A172 (cell line): ENCODE results near the gene PKN3. TPM values are rescaled to one million over a fixed set of nuclear protein-coding genes. Genes with fewer than 3 reads are reported as not detected.
A peak's percentile ranks its signal among the peaks of the same experiment; 100 is the strongest.

ENCODE experiments used
- DNase-seq: peaks from one replicate; pipeline ENCODE4 v3.0.0-alpha.2; 2015; ENCODE audit warnings: low spot score
- total RNA-seq: library from RNA; depleted of rRNA; stranded (reverse); fragments of >200 nt; shearing (Covaris generic); gene quantifications from 2 replicates; pipeline ENCODE4 v1.2.3, GENCODE V29; 2014; rRNA removed

The PKN3 gene
- 16.6 and 18.1 TPM in 2 replicates for total RNA-seq

DNA sequence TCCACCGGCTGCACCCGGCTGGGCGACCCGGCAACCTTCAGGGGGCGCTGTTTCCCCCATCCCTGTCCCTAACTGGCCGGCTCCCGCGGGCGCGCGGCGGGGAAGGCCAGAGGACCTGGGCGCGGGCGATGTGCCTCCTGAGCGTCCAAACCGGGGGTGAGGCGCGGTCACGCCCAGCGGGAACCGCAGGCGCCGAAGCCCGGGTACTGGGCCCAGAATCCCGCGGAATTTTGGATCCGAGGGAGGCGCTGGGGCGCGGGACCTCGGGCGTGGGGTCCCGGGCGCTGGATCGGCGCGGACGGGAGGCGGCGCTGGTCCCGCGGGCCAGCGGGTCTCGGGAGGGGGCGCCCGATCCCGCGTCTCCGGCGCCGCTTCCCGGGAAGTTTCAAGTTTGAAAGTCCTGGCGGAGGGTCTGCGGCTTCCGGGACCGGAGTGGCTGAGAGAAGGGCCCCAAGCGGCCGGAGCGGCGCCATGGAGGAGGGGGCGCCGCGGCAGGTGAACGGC lies at the start of gene PKN3:
Gene PKN3 (plus strand): TSS at position 59 of the 504 bp plus-strand sequence. CDS start 413 bp downstream, at position 472.
- DNase-seq = peak; percentile 82

DNA sequence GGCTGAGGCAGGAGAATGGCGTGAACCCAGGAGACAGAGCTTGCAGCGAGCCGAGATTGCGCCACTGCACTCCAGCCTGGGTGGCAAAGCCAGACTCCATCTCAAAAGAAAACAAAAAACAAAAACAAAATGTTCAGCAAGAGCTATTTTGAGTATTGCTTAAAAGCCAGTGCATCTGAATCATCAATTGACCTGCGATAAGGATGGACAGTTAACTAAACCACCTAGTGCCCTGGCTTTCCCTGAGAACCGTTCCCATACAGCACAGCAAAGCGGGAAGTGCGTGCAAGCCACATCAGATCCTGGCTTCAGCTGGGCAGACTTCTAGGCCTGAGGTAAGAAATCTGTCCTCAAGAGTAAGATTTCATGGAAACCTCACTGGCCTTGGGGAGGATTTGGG lies 48.4 kb upstream of the PKN3 start:
- no peak for DNase-seq

DNA sequence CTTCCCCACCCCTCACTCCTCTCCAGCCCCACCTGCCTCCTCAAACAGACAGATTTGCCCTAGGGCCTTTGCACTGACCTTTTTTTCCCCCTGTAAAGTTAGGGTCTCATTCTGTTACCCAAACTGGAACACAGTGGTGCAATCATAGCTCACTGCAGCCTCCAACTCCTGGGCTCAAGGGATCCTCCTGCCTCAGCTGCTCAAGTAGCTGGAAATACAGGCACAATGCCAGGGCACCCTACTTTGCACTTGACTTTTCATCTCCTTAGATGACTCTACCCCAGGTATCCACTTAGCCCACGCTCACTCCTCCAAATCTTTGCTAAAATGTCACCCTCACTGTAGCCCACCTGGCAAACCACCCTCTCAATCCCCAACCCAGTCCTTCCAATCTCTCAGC lies 47.8 kb upstream of the PKN3 start:
- DNase-seq = no peak

DNA sequence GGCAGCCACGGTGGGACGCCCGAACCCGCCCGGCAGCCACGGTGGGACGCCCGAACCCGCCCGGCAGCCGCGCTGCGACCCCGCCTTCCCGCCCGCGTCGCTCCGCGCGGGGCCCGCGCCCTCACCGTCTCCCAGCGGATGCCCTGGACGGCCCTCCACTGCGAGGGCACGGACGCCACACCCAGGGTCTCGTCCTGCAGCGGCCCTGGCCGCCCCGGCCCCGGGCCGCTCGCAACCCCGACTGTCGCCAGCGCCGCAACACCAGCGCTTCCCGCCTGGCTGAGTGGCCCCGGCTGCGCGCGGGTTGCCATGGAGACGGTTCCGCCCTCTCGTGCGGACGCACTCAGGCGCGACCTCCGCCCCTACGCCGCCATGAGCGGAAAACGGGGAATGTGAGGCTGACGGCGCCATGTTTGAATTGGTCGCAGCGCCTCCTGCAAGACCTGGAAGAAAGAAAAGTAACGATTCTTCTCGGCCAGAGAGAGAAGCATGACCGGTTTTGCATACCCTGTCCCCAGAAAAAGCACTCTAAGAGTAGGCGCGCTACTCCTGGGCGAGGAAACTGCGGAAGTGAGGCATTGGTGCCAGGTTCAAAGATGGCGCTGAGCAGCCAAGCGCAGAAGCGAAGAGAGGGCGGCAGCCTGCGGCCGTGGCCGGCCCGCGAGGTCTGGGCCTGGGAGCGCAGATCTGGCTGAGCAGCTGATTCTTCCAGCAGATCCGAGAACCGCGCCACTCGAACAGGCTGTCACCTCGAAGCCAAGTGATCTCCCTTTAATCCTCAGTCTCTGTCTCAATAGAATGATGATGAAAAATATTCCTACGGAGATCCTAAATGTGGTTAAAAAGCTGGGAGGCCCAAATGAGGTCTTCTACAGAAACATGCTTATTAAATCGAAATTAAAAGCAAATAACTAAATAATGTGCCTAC lies 45.6 kb upstream of the PKN3 start, which contains the start of gene DYNC2I2:
Gene DYNC2I2 (minus strand): TSS at position 432 of the 928 bp plus-strand sequence. CDS start 121 bp downstream, at position 311.
- DNase-seq = peak; percentile 88

DNA sequence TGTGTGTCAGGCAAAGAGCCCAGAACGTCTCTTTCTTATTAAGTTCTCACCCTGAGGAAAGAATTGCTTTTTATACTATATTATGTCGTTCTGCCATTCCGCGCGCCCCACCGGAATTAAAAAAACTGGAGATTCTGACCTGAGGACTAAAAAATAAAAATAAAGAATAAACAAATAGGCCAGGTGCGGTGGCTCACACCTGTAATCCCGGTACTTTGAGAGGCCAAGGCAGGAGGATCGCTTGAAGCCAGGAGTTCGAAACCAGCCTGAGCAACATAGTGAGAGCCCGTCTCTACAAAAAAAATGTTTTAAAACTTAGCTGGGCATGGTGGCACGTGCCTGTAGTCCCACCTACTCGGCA lies 45.0 kb upstream of the PKN3 start:
- DNase-seq = no peak

DNA sequence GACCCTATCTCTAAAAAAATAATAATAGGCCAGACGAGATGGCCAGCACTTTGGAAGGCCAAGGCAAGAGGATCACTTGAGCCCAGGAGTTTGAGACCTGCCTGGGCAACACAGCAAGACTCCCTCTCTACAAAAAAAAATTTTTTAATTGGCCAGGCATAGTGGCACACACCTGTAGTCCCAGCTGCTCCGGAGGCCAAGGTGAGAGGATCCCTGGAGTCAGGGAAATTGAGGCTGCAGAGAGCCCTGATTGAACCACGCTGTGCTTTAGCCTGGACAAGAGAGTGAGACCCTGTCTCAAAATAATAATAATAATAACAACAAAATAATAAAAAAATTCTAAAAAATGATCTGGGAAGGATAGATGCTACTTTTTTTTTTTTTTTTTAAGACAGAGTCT lies 44.5 kb upstream of the PKN3 start:
- DNase-seq = no peak

DNA sequence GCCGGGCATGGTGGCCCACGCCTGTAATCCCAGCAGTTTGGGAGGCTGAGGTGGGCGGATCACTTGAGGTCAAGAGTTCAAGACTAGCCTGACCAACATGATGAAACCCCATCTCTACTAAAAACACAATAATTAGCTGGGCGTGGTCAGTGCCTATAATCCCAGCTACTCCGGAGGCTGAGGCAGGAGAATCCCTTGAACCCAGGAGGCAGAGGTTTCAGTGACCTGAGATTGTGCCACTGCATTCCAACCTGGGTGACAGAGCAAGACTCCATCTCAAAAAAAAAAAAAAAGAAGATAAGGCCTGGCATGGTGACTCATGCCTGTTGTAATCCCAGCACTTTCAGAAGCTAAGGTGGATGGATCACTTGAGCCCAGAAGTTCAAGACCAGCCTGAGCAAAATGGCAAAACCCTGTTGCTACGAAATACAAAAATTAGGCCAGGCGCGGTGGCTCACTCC lies 35.8 kb upstream of the PKN3 start:
- peak; percentile 74 for DNase-seq

DNA sequence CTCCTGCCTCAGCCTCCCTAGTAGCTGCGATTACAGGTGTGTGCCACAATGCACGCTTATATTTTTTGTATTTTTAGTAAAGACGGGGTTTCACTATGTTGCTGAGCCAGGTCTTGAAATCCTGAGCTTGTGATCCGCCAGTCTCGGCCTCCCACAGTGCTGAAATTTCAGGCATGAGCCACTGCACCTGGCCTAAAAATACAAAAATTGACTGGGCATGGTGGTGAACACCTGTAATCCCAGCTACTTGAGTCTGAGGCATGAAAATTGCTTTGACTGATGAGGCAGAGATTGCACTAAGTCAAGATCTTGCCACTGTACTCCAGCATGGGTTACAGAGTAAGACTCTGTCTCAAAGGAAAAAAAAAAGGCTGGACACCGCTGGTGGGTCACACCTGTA lies 32.5 kb upstream of the PKN3 start:
- no peak for DNase-seq

DNA sequence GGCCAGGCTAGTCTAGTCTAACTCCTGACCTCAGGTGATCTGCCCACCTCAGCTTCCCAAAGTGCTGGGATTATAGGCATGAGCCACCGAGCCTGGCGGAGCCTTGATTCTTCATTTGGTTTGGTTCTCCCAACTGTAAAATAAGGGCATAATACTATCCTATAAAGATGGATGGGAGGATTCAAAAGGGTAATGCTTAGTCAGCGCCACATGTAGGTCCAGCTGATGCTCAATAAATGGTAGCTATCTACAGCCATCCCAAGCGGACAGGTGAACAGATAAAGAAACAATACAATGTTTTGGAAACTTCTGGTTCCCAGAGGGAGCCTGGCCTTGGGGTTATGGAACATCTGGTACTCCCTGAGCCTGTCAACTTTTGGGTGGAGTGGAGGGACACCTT lies 26.9 kb upstream of the PKN3 start:
- no peak for DNase-seq

DNA sequence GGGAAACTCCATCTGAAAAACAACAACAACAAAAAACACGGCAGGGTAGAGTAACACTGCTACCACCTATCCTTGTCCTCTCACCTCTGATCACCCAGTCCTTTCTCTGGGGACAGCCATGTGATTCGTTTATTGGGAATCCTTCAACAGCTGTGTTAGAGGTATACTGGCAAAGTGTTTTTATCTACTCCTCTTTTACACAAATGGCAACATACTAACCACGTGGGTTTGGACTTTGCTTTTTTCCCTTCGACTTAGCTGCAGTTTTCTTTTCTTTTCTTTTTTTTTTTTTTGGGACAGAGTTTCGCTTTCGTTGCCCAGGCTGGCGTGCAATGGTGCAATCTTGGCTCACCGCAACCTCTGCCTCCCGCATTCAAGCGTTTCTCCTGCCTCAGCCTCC lies 24.5 kb upstream of the PKN3 start:
- no peak for DNase-seq

DNA sequence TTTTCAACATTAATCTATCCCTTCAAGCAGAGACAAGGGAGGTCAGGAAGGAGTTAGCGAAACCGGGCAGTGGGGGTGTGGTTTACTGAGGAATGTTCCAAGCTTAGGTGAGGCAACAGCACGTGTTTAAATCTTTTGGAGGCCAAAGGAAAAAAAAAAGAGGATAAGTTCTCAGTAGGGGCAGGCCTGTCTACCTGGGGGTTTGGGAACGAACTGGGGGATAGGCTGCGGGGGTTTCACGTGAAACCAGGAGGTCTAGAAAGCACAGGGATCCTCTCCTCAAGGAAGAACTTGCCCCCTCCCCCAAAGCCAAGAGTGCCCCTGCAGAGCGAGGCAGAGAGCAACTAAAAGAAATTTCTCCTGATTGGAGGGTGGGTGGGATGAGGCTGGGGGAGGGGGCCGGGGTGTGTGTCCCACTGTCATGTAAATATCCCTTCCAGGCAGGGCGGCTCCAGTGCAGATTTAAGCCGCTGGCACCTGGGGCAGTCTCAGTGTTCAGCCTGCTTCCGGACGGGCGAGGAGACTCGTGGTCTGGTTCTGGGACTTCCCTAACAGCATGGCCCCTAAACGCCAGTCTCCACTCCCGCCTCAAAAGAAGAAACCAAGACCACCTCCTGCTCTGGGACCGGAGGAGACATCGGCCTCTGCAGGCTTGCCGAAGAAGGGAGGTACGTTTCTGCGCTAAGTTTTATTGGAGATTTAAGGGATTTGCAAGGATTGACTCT lies 18.8 kb upstream of the PKN3 start:
- DNase-seq = no peak

DNA sequence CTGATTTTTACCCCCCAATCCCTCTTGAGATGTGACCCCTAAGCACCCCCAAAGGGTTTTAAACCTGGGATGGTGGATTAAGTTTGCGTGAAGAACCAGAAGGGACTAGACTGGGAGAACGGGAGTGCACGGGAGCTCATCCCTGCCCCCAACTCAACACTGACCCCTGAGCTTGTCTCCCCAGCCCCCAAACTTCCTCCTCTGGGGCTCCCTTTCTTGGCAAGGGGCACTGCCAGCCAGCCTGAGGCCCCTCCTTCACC lies 18.3 kb upstream of the PKN3 start:
- no peak for DNase-seq

DNA sequence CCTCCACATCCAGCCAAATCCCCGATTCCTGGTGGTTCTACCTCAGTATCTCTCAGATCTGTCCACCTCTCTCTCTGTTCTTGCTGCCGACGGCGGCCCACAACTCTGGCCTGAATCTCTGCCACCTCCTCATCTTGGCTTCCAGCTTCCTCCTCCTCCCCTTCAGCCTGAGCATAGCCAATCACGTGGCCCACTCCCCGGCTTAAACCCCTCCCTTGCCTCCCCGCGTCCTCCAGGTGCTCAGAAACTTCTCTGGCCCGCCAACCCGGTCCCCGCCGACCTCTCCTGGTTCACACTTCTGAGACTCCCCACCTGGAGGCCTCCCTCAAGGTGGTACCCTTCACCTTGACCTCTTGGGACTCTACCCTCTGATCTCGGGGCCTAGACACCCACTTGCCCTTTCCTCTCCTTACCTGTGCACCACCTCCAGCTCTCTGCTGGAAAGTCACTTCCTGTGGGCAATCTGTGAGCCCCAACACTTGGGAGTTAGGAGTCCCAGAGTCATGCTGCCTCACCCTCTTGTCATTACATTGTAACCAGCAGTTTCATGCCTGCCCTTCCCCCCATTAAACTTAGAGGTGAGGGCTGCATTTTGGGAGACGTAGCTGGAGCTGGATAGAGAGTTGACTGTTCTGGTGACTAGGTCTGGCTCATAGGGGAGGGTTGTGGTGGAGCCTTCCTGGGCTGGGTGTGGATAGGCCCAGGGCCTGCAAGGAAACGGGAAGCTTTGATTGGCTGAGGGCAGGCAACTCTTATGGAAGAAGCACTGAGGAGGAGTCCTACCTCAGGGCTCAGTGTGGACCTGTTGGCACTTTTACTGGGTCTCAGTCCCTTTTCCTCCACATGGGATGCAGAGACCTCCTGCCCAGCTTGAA lies 17.7 kb upstream of the PKN3 start:
- DNase-seq = peak; percentile 51

DNA sequence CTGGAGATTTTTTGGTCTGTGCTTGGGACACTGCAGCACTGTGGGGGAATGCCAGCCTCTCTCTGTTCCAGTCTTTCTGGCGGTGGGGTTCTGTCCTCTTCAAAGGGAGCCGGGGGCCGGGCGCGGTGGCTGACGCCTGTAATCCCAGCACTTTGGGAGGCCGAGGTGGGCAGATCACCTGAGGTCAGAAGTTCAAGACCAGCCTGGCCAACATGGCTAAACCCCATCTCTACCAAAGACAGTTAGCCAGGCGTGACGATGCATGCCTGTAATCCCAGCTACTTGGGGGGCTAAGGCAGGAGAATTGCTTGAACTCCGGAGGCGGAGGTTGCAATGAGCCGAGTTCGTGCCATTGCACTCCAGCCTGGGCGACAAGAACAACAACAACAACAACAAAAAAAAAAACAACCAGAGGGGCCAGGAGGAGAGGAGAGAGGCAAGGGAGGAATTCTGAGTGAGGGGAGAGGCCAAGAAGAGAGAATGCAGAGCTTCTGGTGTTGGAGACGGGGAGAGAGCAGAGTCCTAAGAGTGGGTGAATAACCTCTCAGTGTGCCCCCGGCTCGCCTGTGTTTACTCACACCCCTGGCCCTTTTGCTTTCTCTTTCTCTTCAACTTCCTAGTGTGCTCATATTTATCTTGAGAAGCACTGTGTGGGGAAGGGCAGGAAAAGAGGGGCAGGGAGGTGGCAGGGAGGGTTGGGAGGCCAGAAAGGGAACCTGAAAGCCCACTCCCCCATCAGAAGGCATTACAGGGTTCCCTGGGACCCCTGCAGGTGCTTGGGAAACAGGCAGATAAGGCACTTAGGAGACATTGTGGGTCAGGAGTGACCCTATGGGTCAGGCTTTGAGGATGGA lies 16.4 kb upstream of the PKN3 start:
- no peak for DNase-seq

DNA sequence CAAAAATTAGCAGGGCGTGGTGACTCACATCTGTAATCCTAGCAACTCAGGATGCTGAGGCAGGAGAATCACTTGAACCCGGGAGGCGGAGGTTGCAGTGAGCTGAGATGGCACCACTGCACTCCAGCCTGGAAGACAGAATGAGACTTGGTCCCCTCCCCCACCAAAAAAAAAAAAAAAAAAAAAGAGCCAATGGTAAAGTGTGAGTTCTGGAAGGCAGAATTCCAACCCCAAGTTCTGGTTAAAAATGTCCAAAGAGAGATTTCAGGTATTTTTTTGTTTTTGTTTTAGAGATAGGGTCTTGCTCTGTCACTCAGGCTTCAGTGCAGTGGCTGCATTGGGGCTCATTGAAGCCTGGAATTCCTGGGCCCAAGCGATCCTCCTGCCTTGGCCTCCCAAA lies 14.8 kb upstream of the PKN3 start:
- no peak for DNase-seq

DNA sequence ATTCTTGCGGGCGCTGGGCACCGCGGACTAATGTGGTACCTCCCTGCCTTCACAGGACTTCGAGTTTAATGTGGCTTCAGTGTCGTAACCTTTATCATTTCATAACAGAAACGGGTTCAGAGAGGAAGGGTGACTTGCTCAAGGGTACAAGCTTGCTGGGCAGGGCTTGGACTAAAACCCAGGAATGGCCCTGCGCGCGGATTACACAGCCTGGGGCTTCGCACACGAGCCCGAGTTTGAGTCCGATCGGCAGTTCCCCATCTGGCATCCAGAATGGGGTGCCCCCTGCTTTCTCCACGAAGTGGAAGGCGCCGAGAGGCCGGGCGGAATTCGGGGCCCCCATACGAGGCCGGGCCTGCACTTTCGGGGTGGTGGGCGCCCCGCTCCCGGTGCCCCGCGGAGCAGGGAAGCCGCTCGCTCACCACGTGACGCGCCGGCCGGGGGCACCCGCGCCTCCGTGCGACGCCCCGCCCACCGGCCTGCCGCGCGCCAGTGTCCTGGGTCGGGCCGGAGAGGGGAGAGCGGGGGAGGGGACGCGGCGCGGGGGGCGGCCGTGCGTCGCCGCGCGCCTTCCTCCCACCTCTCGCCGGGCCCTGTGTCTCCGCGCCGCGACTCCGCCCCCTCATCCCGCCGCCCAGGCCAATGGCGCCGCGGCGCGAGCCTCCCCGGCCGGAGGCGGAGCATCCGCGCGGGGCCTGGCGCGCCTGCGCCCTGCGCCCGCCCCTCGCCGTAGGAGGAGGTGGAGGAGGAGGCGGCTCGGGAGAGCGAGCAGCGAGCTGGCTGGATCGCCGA lies 13.6 kb upstream of the PKN3 start, which contains the start of gene SET:
Gene SET (plus strand): TSS at position 722 of the 792 bp plus-strand sequence. CDS start 361 bp downstream, outside the sequence.
- DNase-seq = peak; percentile 87

DNA sequence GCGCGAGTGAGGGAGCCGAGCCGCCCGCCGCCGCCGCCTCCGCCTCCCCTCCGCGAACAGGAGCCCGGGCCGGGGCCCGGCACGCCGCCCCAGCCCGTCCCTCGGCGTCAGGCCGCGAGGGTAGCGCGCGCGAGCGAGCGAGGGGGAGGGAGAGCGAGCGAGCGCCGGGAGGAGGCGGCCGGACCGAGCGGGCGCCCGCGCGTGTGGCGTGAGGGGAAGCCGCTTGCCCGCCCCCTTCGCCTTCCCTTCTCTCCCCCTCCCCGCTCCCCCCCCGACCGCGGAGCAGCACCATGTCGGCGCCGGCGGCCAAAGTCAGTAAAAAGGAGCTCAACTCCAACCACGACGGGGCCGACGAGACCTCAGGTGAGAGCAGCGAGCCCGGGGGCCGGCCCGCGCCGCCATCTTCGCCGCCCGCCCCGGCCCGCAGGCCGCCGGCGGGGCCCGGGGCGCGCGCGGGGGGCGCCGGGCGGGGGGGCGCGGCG lies 13.0 kb upstream of the PKN3 start:
- no peak for DNase-seq

DNA sequence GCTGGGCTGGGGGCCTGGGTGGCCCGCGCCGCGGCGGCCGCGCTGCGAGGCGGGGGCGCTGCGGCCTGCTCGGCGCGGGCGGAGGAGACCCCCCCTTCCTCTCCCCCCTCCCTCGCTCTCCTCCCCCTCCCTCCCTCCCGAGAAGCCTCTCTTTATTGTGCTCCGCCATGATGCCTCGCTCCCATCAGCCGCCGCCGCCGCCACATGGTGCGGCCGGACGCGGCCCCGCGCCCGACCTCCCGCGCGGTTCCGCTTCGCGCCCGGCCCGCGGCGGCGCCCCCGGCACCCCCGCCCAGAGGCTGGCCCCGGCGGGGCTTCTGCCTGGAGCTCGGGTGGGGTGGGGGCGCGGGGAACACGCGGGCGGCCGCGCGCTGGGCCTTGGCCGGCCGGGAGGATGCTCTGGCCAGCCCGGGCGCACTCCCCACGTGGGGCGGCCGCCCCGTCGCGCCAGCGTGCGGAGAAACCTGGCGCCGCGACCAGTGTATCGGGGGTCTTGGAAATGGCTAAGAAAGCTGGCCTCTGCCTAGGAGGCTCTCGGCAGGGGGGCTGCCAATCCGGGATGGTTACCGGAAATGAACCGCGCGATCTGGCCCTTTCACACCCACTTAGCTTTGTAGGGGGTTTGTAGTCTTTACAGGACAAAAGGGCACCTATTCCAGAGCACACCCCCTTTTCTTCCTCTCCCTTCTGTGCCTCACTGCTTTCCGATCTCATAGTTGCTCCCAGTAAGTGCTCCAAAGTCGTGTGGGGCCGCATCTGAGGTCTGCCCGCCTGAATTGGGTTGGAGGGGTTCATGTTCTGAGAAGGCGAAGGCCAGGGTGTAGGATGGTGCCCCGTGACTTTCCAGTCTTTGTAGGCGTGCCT lies 12.3 kb upstream of the PKN3 start:
- DNase-seq = no peak

DNA sequence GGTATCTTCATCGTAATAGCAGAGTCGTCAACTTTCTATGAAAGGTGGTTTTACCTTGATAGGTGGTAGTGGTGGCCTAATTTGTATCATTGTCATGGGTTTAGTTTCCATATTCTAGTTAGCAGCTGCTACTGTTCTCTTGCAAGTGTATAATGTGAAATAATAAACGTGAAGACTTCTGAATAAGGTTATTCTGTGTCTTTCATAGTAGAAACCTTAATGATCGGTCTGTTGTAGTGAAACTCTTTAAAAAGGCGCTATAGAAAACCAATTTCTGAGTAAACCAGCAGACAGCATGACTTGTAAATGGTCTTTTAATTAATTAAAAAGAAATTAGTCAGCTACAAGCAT lies 11.6 kb upstream of the PKN3 start:
- no peak for DNase-seq
